Stimulated activated CD4-positive, alpha-beta T cell treated with anti-CD3 and anti-CD28 coated beads, Interleukin-15, amount 100 ng/mL, for 1 hour (primary cell): Measurements from ENCODE around the gene OR10P1.

Experiments used
- DNase-seq, 2 donors: peaks; one replicate each; pipeline ENCODE4 v3.0.0-alpha.2; 2020; ENCODE audit warnings: low read depth in 1 of 2, low spot score in 1 of 2

OR10P1 gene

GRCh38 chr12:55684761-55685370, 48.2 kb downstream of the OR10P1 start:
- DNase-seq, result no peak

GRCh38 chr12:55685671-55686070, 49.0 kb downstream of the OR10P1 start:
- no peak for DNase-seq

- no peak for DNase-seq
Measured at GRCh38 chr12:55686366-55687010, 49.8 kb downstream of the OR10P1 start.
